Hepatocyte (in vitro differentiated cells): Measurements from ENCODE around the gene WSCD1. TPM values are rescaled to one million over a fixed set of nuclear protein-coding genes. Genes with fewer than 3 reads are reported as not detected.

Experiments
- DNase-seq: peaks from one replicate; pipeline ENCODE4 v3.0.0-alpha.2; 2016; ENCODE audit warnings: low spot score
- H2AFZ ChIP-seq: fragments of 200-600 bp; sonication (generic); 2 replicates; pipeline ENCODE4 v1.6.0; 2016; ENCODE audit warnings: antibody characterized with exemption, mild to moderate bottlenecking
- H3K27ac ChIP-seq: fragments of 200-600 bp; sonication (generic); 2 replicates; pipeline ENCODE4 v1.5.1; 2016; ENCODE audit warnings: mild to moderate bottlenecking
- H3K27me3 ChIP-seq: fragments of 200-600 bp; sonication (generic); 2 replicates; pipeline ENCODE4 v1.6.1; 2016
- H3K36me3 ChIP-seq: fragments of 200-600 bp; sonication (generic); replicated peaks from 2 replicates; pipeline ENCODE4 v1.5.1; 2016; ENCODE audit warnings: low read depth; ENCODE audit not compliant: insufficient read depth
- H3K4me1 ChIP-seq: fragments of 200-600 bp; sonication (generic); 2 replicates; pipeline ENCODE4 v1.5.1; 2016; ENCODE audit warnings: mild to moderate bottlenecking, moderate library complexity; ENCODE audit not compliant: insufficient read depth
- H3K4me2 ChIP-seq: fragments of 200-600 bp; sonication (generic); 2 replicates; pipeline ENCODE4 v1.6.0; 2016
- H3K4me3 ChIP-seq: fragments of 200-600 bp; sonication (generic); 2 replicates; pipeline ENCODE4 v1.5.1; 2016; ENCODE audit warnings: mild to moderate bottlenecking
- H3K79me2 ChIP-seq: fragments of 200-600 bp; sonication (generic); 2 replicates; pipeline ENCODE4 v1.6.0; 2017; ENCODE audit warnings: mild to moderate bottlenecking
- H3K9me2 ChIP-seq: fragments of 200-600 bp; sonication (generic); replicated peaks from 2 replicates; pipeline ENCODE4 v1.6.0; 2017; ENCODE audit warnings: mild to moderate bottlenecking; ENCODE audit not compliant: insufficient read depth
- H3K9me3 ChIP-seq: fragments of 200-600 bp; sonication (generic); 2 replicates; pipeline ENCODE4 v1.5.1; 2016; ENCODE audit warnings: low read depth, mild to moderate bottlenecking
- H4K20me1 ChIP-seq: fragments of 200-600 bp; sonication (generic); 2 replicates; pipeline ENCODE4 v1.6.0; 2016; ENCODE audit warnings: mild to moderate bottlenecking; ENCODE audit not compliant: insufficient read depth, poor library complexity, severe bottlenecking
- CTCF ChIP-seq: fragments of 200-600 bp; sonication (generic); IDR thresholded peaks from 2 replicates; pipeline ENCODE4 v1.5.1; 2016; ENCODE audit warnings: antibody characterized with exemption, mild to moderate bottlenecking; ENCODE audit not compliant: poor library complexity
- EZH2 ChIP-seq: fragments of 200-600 bp; sonication (generic); IDR thresholded peaks from 2 replicates; pipeline ENCODE4 v1.6.1; 2016; ENCODE audit warnings: antibody characterized with exemption, mild to moderate bottlenecking, borderline replicate concordance
- EZH2phosphoT487 ChIP-seq: fragments of 200-600 bp; sonication (generic); IDR thresholded peaks from one replicate; pipeline ENCODE4 v1.6.1; 2018; ENCODE audit warnings: antibody characterized with exemption, mild to moderate bottlenecking, low read depth, moderate library complexity; ENCODE audit not compliant: unreplicated experiment, severe bottlenecking
- WGBS: methylation state at CpG from one replicate; pipeline ENCODE4 v1.1.6; 2016; ENCODE audit warnings: low lambda C conversion rate; ENCODE audit errors: missing lambda C conversion rate; 5-methylcytosine and 5-hydroxymethylcytosine counted together
- polyA plus RNA-seq: library from polyadenylated mRNA; unstranded; fragments of >200 nt; fragmentation: Nextera tagmentation; extraction: Ambion mirVana; gene quantifications from 2 replicates; pipeline ENCODE4 v1.2.1, GENCODE V29; 2016
- total RNA-seq: library from RNA; depleted of rRNA; stranded (reverse); fragments of >200 nt; gene quantifications from 2 replicates; pipeline ENCODE4 v1.2.3, GENCODE V29; 2014

WSCD1 gene
- total and polyA plus RNA-seq, 2 experiments from 2014 or later = 1.5 to 4.4 TPM

DNA sequence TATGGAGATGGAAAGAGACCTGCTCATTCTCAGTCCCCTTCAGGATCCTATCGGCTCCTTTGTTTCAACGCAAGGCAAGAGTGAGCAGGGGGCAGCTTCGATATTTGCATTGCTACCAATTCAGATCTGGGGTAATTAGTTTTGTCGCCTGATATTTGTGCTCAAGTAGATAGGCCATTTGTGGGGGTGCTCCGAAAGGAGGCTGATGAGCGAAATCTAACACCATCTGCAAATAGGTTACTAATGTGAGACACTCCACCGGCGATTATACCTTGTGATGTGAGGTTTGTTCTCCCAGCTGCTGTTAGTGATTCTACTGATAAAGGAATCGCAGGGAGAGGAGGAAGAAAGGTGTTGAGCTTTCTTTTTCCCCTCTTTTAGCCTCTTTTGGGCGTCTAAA is 31.5 kb downstream of the WSCD1 start:
- TF ChIP-seq EZH2phosphoT487 (no peak), CTCF (no peak), EZH2 (no peak)
- Histone ChIP-seq H3K36me3 (no peaks in the 10 kb centered on the region), H4K20me1 (no peaks in the 10 kb centered on the region), H3K4me3 (no peak overlapping the region), H3K27ac (no peak overlapping the region), H3K27me3 (peaks cover 18% of the 10 kb centered on the region), H3K79me2 (no peaks in the 10 kb centered on the region), H2AFZ (no peak overlapping the region), H3K9me3 (no peaks in the 10 kb centered on the region), H3K4me1 (no peaks in the 10 kb centered on the region), H3K9me2 (no peaks in the 10 kb centered on the region), H3K4me2 (no peak overlapping the region)
- 30% methylated on average over 10 of the region's 10 CpGs for WGBS
- DNase-seq = no peak

- no peaks in the 10 kb centered on the region for H3K9me3 ChIP-seq
- no peak overlapping the region for H3K4me2 ChIP-seq
- 88% methylated on average over 3 of the region's 3 CpGs for WGBS
- H2AFZ ChIP-seq = no peak overlapping the region
- H3K27me3 ChIP-seq = peaks cover 18% of the 10 kb centered on the region
- H3K27ac ChIP-seq = no peak overlapping the region
- H3K4me1 ChIP-seq = no peaks in the 10 kb centered on the region
- no peak for TF ChIP-seq CTCF
- no peak for TF ChIP-seq EZH2phosphoT487
- no peak for TF ChIP-seq EZH2
- no peak for DNase-seq
- H3K9me2 ChIP-seq = no peaks in the 10 kb centered on the region
- H3K36me3 ChIP-seq = no peaks in the 10 kb centered on the region
- no peaks in the 10 kb centered on the region for H4K20me1 ChIP-seq
- no peaks in the 10 kb centered on the region for H3K79me2 ChIP-seq
- no peak overlapping the region for H3K4me3 ChIP-seq
These were observed 32.4 kb downstream of the WSCD1 start for GRCh38 chr17:6102615-6103014.

DNA sequence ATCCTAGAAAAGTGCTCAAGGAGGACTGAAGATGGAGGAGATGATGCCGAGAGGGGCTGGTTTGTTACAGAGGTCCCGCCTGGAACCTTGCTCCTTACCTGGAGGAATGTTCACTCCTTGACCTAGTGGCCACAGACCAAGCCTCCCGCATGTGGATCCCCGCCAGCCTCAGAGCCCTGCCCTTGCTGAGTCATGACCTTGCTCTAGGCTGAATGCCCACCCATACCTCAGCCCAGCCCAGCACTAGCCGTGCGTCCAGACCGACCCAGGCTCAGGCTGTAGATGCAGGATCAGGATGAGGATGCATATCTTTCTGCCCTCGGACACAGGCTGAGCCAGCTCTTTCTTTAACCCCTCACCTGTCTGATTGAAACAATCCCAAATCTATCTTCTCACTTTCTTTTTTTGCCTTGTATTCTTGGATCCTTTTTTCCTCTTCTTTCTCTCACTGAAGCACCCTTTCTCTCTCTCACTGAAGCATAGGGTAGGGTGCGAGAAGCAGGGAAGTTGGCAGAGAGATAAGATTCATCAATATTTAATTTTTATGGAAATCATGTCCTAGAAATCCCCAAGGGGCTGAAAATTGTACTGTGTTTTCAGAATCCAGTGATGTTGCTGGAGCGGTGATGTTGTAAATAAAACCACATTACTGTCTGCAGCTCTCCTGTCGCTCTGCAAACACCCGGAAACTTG is 34.9 kb downstream of the WSCD1 start:
- Histone ChIP-seq H3K4me1 (no peaks in the 10 kb centered on the region), H3K79me2 (no peaks in the 10 kb centered on the region), H3K4me2 (no peak overlapping the region), H3K27me3 (peaks cover 18% of the 10 kb centered on the region), H3K27ac (no peak overlapping the region), H3K9me3 (no peaks in the 10 kb centered on the region), H4K20me1 (no peaks in the 10 kb centered on the region), H3K9me2 (no peaks in the 10 kb centered on the region), H3K36me3 (no peaks in the 10 kb centered on the region), H3K4me3 (no peak overlapping the region), H2AFZ (no peak overlapping the region)
- DNase-seq = no peak
- TF ChIP-seq EZH2 (no peak), CTCF (no peak), EZH2phosphoT487 (no peak)
- WGBS = 69% methylated on average over 12 of the region's 12 CpGs
